HL-60 (cell line): ENCODE results near the gene CACNG3.

Experiments used
- CTCF ChIP-seq: IDR thresholded peaks from one replicate; pipeline ENCODE4 v1.5.1; 2011; ENCODE audit warnings: low read length, control low read depth, inconsistent platforms; ENCODE audit not compliant: insufficient read depth
- POLR2AphosphoS5 ChIP-seq: IDR thresholded peaks from 2 replicates; pipeline ENCODE4 v1.6.1; 2012; ENCODE audit warnings: low read depth
- TF ChIP-seq, protein P1 (sequence below): IDR thresholded peaks from 2 replicates; pipeline ENCODE4 v1.6.1; 2012; ENCODE audit warnings: low read depth; ENCODE audit not compliant: insufficient replicate concordance

DNA sequence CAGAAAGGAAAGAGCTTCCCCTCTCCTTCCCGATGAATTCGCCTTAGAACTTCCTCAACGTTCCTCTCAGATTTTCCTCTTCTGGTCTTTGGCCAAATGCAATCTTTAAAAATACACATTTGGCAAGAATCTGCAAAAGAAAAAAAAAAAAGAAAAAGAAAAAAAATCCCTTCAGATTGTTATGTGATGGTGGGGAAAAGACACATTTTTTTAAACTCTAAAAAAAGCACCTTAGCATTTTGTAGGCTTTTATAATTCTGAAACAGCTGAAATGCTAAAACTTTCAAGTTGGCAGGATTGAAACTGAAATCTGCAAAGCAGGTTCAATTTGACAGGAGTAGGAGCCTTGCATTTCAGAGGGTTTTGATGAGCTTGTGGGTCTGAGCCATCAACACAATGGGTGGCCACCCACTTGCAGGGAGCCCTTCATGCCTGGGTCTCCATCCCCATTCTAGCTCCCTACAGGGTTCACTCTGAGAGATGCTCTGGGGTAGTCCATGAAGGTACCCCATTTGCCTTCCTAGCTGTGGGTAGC, 33.1 kb downstream of the CACNG3 start:
- TF ChIP-seq CTCF (no peak), POLR2AphosphoS5 (no peak)
- TF ChIP-seq, protein P1, sequence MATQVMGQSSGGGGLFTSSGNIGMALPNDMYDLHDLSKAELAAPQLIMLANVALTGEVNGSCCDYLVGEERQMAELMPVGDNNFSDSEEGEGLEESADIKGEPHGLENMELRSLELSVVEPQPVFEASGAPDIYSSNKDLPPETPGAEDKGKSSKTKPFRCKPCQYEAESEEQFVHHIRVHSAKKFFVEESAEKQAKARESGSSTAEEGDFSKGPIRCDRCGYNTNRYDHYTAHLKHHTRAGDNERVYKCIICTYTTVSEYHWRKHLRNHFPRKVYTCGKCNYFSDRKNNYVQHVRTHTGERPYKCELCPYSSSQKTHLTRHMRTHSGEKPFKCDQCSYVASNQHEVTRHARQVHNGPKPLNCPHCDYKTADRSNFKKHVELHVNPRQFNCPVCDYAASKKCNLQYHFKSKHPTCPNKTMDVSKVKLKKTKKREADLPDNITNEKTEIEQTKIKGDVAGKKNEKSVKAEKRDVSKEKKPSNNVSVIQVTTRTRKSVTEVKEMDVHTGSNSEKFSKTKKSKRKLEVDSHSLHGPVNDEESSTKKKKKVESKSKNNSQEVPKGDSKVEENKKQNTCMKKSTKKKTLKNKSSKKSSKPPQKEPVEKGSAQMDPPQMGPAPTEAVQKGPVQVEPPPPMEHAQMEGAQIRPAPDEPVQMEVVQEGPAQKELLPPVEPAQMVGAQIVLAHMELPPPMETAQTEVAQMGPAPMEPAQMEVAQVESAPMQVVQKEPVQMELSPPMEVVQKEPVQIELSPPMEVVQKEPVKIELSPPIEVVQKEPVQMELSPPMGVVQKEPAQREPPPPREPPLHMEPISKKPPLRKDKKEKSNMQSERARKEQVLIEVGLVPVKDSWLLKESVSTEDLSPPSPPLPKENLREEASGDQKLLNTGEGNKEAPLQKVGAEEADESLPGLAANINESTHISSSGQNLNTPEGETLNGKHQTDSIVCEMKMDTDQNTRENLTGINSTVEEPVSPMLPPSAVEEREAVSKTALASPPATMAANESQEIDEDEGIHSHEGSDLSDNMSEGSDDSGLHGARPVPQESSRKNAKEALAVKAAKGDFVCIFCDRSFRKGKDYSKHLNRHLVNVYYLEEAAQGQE: no peak
